HEK293T (cell line): Measurements from ENCODE around the gene P4HA2.
"Not testable (repeated sequence)": the region's sequence is repeated elsewhere in the genome, so short reads cannot be mapped to it uniquely, and the experiment has no call there.

ENCODE experiments used
- CTCF ChIA-PET: fragments of 350-600 bp; formaldehyde crosslinking; extraction: SDS; loops from one replicate; lab custom pipeline; 2021; ENCODE audit warnings: antibody characterized with exemption, inconsistent platforms; lab: Yijun Ruan, JAX
- POLR2A ChIA-PET: fragments of 350-600 bp; formaldehyde crosslinking; extraction: SDS; loops from one replicate; lab custom pipeline; 2020; ENCODE audit warnings: antibody characterized with exemption, inconsistent platforms; lab: Yijun Ruan, JAX
- DNase-seq: peaks from one replicate; pipeline ENCODE4 v3.0.0; 2012; ENCODE audit warnings: mixed read lengths; ENCODE audit errors: extremely low spot score
- ARNT ChIP-seq: fragments of 450-650 bp; IDR thresholded peaks from 2 replicates; pipeline ENCODE4 v1.6.1; 2017; ENCODE audit warnings: mild to moderate bottlenecking
- BHLHE40 ChIP-seq: fragments of 450-650 bp; IDR thresholded peaks from 2 replicates; pipeline ENCODE4 v1.6.1; 2016; ENCODE audit warnings: mild to moderate bottlenecking, moderate library complexity, borderline replicate concordance
- CTBP1 ChIP-seq: fragments of 450-650 bp; IDR thresholded peaks from 2 replicates; pipeline ENCODE4 v1.6.1; 2016; ENCODE audit warnings: borderline replicate concordance
- ELF4 ChIP-seq: fragments of 450-650 bp; IDR thresholded peaks from 2 replicates; pipeline ENCODE4 v1.6.1; 2017; ENCODE audit warnings: antibody characterized with exemption
- FOXA1 ChIP-seq: fragments of 450-650 bp; IDR thresholded peaks from 2 replicates; pipeline ENCODE4 v1.6.1; 2016; ENCODE audit warnings: mild to moderate bottlenecking
- FOXK2 ChIP-seq: fragments of 450-650 bp; IDR thresholded peaks from 2 replicates; pipeline ENCODE4 v1.6.1; 2016; ENCODE audit warnings: mild to moderate bottlenecking
- FOXM1 ChIP-seq: fragments of 450-650 bp; IDR thresholded peaks from 2 replicates; pipeline ENCODE4 v1.6.1; 2017; ENCODE audit warnings: mild to moderate bottlenecking, borderline replicate concordance
- HDGF ChIP-seq: fragments of 450-650 bp; IDR thresholded peaks from 2 replicates; pipeline ENCODE4 v1.6.1; 2017; ENCODE audit warnings: antibody characterized with exemption, borderline replicate concordance
- L3MBTL2 ChIP-seq: fragments of 450-650 bp; conservative IDR thresholded peaks from 2 replicates; pipeline ENCODE4 v1.6.1; 2016; ENCODE audit warnings: mild to moderate bottlenecking
- LEF1 ChIP-seq: fragments of 450-650 bp; IDR thresholded peaks from 2 replicates; pipeline ENCODE4 v1.6.1; 2017; ENCODE audit warnings: mild to moderate bottlenecking, borderline replicate concordance
- NFRKB ChIP-seq: fragments of 450-650 bp; IDR thresholded peaks from 2 replicates; pipeline ENCODE4 v1.6.1; 2016; ENCODE audit warnings: mild to moderate bottlenecking, moderate library complexity
- SP1 ChIP-seq: fragments of 450-650 bp; IDR thresholded peaks from 2 replicates; pipeline ENCODE4 v1.6.1; 2017
- SUZ12 ChIP-seq: fragments of 450-650 bp; IDR thresholded peaks from 2 replicates; pipeline ENCODE4 v1.6.1; 2016; ENCODE audit warnings: mild to moderate bottlenecking
- TARDBP ChIP-seq: fragments of 450-650 bp; IDR thresholded peaks from 2 replicates; pipeline ENCODE4 v1.6.1; 2016
- ZNF384 ChIP-seq: fragments of 450-650 bp; IDR thresholded peaks from 2 replicates; pipeline ENCODE4 v1.6.1; 2016
- TF ChIP-seq, protein P1 (sequence below): fragments of 450-650 bp; IDR thresholded peaks from 2 replicates; pipeline ENCODE4 v1.6.1; 2016

The P4HA2 gene

GRCh38 chr5:132147663-132148062 is 80.0 kb downstream of the P4HA2 start:
- CTCF ChIA-PET = no interaction called here
- POLR2A ChIA-PET = no interaction called here
- no peak for TF ChIP-seq FOXM1
- no peak for TF ChIP-seq NFRKB
- no peak for TF ChIP-seq L3MBTL2
- DNase-seq = no peak

DNA sequence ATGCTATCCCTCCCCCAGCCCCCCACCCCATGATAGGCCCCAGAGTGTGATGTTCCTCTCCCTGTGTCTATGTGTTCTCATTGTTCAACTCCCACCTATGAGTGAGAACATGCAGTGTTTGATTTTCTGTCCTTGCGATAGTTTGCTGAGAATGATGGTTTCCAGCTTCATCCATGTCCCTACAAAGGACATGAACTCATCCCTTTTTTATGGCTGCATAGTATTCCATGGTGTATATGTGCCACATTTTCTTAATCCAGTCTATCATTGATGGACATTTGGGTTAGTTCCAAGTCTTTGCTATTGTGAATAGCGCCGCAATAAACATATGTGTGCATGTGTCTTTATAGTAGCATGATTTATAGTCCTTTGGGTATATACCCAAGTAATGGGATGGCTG is 82.3 kb downstream of the P4HA2 start:
- POLR2A ChIA-PET, CTCF ChIA-PET, DNase-seq: not testable (repeated sequence)

DNA sequence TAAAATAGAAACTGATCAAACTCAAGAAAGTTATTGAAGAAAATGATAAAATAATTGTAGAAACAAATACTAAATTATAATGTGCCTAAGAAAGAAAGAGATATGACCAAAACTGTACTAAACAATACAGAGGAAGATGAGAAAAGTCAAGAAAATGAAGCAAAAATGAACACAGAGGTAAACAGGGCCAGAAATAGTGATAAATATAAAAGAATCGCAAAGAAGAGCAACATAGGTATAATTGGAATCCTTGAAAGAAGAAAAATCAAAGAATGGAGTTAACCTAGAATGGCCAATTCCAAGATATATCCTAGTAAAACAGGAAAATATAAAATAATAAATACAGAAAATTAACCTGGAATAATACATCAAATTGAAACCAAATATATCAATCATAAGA is 84.5 kb downstream of the P4HA2 start:
- ChIA-PET POLR2A (no interaction called here), CTCF (no interaction called here)
- TF ChIP-seq FOXK2 (no peak), ARNT (no peak), L3MBTL2 (no peak)
- no peak for DNase-seq

DNA sequence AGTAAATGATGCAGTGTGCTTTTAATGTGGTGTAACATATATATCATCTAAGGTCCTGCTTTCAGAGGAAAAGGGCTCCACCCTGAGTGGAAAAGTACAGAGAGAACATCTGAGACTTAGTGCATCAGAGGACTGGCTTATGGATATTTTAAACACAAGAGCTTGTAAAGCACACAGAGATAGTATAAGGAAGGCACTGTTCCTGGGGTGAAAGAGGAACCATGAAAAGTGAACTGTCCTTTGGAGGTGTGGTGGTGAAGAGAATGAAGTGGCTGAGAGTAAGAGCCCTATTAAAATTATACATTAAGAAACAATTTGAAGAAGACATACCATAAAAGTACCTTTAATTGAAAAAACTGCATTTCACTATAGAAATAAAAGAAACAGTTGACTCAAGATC is 85.2 kb downstream of the P4HA2 start:
- DNase-seq = no peak
- no peak for TF ChIP-seq SP1
- TF ChIP-seq HDGF = no peak
- TF ChIP-seq ARNT = no peak
- no peak for TF ChIP-seq FOXA1
- no peak for TF ChIP-seq L3MBTL2
- TF ChIP-seq FOXM1 = no peak
- no peak for TF ChIP-seq ZNF384
- no peak for TF ChIP-seq CTBP1
- no peak for TF ChIP-seq SUZ12
- TF ChIP-seq LEF1 = no peak
- TF ChIP-seq TARDBP = no peak
- TF ChIP-seq FOXK2 = no peak
- TF ChIP-seq, protein P1, sequence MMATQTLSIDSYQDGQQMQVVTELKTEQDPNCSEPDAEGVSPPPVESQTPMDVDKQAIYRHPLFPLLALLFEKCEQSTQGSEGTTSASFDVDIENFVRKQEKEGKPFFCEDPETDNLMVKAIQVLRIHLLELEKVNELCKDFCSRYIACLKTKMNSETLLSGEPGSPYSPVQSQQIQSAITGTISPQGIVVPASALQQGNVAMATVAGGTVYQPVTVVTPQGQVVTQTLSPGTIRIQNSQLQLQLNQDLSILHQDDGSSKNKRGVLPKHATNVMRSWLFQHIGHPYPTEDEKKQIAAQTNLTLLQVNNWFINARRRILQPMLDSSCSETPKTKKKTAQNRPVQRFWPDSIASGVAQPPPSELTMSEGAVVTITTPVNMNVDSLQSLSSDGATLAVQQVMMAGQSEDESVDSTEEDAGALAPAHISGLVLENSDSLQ = no peak
- no peak for TF ChIP-seq BHLHE40
- no peak for TF ChIP-seq ELF4
- no peak for TF ChIP-seq NFRKB
- ChIA-PET CTCF (no interaction called here), POLR2A (no interaction called here)
